HFF-Myc (cell line): ENCODE data around the gene DIDO1.
A peak's percentile ranks its signal among the peaks of the same experiment; 100 is the strongest.

ENCODE experiments used
- DNase-seq: peaks from one replicate; pipeline ENCODE4 v3.0.0-alpha.2; 2011; ENCODE audit warnings: low read depth; ENCODE audit errors: extremely low read depth
- H3K4me3 ChIP-seq: replicated peaks from 2 replicates; pipeline ENCODE4 v1.5.1; 2011; ENCODE audit warnings: low read depth, mild to moderate bottlenecking, control low read depth, low read length
- TF ChIP-seq, protein P1 (sequence below): IDR thresholded peaks from 2 replicates; pipeline ENCODE4 v1.5.1; 2012; ENCODE audit warnings: mild to moderate bottlenecking, low read depth, low read length, control low read depth; ENCODE audit errors: missing control alignments

Gene DIDO1

DNA sequence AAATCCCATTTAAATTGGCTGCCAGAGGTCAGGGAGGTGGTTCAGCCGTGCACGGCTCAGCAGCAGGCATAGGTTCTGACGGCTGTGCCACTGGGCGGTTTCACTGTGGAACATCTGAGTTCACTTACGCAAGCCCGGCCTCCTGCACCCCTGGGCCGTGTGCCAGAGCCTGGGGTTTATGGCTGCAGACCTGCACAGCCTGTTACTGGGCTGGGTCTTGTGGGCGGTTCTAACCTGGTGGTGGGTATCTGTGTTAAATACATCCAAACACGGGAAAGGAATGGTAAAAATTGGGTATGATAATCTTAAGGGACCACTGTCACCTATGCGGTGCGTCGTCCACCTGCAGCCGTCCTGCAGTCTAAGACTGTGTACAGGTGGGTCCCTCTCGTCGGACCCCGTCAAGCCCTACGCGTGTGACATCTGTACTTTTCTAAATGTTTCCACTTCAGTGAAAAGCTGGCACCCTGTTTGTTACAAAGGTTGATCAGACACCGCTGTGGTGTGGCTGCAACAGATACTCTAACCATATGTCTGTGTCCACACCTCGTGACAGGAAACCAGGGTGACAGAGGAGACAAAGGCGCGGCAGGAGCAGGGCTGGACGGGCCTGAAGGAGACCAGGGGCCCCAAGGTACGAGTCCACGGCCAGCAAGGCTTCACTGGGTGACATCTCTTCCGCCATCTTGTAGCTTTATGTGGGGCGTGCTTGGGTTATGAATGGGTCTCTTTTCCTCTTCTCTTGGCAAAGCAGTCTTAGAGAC is 88.0 kb downstream of the DIDO1 start:
- TF ChIP-seq, protein P1, sequence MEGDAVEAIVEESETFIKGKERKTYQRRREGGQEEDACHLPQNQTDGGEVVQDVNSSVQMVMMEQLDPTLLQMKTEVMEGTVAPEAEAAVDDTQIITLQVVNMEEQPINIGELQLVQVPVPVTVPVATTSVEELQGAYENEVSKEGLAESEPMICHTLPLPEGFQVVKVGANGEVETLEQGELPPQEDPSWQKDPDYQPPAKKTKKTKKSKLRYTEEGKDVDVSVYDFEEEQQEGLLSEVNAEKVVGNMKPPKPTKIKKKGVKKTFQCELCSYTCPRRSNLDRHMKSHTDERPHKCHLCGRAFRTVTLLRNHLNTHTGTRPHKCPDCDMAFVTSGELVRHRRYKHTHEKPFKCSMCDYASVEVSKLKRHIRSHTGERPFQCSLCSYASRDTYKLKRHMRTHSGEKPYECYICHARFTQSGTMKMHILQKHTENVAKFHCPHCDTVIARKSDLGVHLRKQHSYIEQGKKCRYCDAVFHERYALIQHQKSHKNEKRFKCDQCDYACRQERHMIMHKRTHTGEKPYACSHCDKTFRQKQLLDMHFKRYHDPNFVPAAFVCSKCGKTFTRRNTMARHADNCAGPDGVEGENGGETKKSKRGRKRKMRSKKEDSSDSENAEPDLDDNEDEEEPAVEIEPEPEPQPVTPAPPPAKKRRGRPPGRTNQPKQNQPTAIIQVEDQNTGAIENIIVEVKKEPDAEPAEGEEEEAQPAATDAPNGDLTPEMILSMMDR = no peak
- H3K4me3 ChIP-seq = no peak overlapping the region
- DNase-seq = peak; percentile 70

DNA sequence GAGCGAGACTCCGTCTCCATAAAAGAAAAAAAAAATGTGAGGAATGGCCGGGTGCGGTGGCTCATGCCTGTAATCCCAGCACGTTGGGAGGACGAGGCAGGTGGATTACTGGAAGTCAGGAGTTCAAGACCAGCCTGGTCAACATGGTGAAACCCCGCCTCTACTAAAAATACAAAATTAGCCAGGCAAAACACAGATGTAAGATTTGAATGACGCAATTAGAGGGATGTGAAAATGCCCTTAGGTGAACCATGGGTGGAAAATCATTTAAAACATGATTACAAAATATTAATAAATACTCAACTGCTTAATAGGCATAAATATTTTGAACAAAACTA is 88.5 kb downstream of the DIDO1 start:
- TF ChIP-seq, protein P1 = no peak
- H3K4me3 ChIP-seq = no peak overlapping the region
- no peak for DNase-seq

DNA sequence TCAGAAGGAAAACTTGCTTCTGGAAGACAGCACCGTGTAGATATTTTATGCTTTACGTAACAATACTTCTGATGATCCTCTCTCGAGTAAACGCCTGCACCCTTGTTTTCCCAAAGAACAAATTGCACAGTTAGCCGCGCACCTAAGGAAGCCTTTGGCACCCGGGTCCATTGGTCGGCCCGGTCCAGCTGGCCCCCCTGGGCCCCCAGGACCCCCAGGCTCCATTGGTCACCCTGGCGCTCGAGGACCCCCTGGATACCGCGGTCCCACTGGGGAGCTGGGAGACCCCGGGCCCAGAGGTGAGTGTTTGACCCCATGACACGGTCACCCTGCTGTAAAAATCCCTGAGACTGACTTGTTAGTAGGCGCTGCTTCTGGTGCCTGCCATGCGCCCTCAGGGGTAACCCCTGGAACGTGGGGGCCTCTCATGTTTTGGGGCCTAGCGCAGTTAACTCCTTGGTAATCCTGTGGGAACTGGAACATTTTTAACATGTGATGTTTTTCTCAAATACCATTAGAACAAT is 89.3 kb downstream of the DIDO1 start:
- H3K4me3 ChIP-seq = no peak overlapping the region
- TF ChIP-seq, protein P1 = no peak
- no peak for DNase-seq

DNA sequence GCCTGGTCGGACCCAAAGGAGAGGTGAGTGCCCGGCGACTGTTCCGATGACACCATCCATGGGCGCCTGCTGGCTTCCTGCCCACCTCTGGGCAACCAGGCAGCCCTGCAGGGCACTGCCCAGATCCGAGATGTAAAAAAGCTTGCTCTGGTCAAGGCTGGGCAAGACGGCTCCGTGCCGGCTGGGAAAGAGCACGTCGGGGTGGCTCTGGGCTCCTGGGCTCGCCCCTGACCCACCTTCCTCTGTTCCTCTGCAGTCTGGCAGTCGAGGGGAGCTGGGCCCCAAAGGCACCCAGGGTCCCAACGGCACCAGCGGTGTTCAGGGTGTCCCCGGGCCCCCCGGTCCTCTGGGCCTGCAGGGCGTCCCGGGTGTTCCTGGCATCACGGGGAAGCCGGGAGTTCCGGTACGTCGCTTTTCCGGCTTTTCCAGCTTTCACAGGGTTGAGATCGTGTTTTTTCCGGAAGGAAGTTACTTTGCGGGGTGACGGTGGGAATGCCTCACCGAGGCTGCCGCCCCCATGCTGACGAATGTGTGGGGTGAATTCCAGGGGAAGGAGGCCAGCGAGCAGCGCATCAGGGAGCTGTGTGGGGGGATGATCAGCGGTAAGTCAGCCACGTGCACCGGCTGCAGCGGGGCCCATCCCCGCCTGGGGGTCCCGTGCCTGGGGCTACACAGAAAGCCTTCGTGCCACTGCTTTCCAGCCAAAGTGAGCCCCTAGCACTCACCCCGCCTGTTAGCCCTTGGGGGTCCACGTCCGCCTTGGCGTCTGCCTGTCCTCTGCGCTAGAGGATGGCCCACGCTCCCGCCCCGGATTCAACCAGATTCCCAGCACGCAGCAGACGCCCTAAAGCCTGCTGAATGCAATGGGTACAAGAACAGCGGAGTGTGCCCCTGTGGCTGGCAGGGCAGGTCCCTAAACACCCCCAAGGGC is 90.1 kb downstream of the DIDO1 start:
- no peak for DNase-seq
- TF ChIP-seq, protein P1 = no peak

DNA sequence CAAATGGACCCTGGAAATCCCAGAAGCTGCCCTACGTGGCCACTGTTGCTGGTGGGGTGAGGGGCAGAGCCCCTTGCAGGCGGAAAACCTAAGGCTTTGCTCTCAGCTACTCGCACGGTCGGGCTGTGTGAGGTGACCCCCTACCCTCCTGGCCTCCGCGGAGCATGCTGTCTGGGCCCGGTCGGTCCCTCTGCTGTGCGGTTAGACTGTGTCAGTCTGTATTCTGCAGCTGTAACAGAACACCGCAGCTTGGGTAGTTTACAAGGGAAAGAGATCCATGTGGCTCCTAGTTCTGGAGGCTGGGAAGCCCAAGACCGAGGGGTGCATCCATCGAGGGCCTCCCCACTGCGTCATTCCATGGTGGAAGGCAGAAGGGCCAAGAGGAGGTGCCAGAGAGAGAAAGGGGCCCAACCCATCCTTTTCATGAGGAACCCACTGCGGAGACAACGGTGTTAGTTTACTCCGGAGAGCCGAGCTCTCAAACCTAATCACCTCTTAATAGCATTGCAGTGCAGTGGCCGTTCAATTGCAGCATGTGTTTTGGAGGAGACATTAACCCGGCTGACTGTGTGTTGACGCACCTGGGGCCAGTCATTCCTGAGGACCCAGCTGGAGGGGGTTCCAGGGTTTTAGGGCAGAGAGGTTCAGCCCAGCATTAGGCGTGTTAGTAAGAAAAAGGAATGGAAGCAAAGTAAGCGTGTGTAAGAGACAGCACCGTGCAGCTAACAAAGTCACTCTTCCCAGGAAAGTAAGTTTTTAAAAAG is 91.2 kb downstream of the DIDO1 start:
- TF ChIP-seq, protein P1 = no peak
- H3K4me3 ChIP-seq = no peak overlapping the region
- DNase-seq = no peak

More for the DNA sequence above, 90.1 kb downstream of the DIDO1 start:
- H3K4me3 ChIP-seq = no peak overlapping the region

DNA sequence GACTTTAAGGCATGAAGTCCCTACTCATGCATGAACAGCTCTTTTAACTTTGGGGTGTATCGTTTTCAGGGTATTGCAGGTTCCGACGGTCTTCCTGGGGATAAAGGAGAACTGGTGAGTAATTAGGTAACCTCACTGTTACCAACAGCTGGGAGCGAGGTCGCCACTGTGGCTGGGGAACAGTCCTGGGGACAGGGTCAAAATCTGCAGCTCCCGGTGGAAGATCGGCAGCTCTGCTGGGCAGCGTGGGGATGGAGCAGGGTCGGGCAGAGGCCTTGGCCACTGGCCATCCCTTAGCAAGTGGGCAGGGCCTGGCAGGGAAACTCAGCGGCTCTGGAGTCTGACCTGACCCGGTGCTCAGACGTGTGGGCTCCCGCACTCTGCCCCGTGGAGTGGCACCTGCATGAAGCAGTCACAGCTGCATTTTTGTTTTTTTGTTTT is 93.3 kb downstream of the DIDO1 start:
- no peak overlapping the region for H3K4me3 ChIP-seq
- DNase-seq = no peak

More for the DNA sequence above, 93.3 kb downstream of the DIDO1 start:
- TF ChIP-seq, protein P1 = no peak
